HUES64 (cell line): ENCODE results near the gene ABCC3.

Experiments used
- H3K27ac ChIP-seq: 2 replicates; pipeline ENCODE4 v1.7.0; 2013; ENCODE audit warnings: low read depth, low read length, inconsistent platforms
- H3K27me3 ChIP-seq: 2 replicates; pipeline ENCODE4 v1.6.1; 2013; ENCODE audit warnings: mild to moderate bottlenecking, low read length; ENCODE audit not compliant: insufficient read depth
- H3K36me3 ChIP-seq: 2 replicates; pipeline ENCODE4 v1.6.1; 2013; ENCODE audit warnings: mild to moderate bottlenecking, low read length; ENCODE audit not compliant: insufficient read depth
- H3K4me1 ChIP-seq: 2 replicates; pipeline ENCODE4 v1.6.1; 2013; ENCODE audit warnings: mild to moderate bottlenecking, low read length, moderate library complexity; ENCODE audit not compliant: insufficient read depth
- H3K4me3 ChIP-seq: 2 replicates; pipeline ENCODE4 v1.5.1; 2013; ENCODE audit warnings: mild to moderate bottlenecking, low read length, moderate library complexity
- H3K9ac ChIP-seq: 2 replicates; pipeline ENCODE4 v1.6.1; 2013; ENCODE audit warnings: mild to moderate bottlenecking, low read depth, low read length
- H3K9me3 ChIP-seq: 2 replicates; pipeline ENCODE4 v1.6.1; 2013; ENCODE audit warnings: low read depth, low read length; ENCODE audit not compliant: insufficient read depth
- WGBS: fragments of 150-250, 120-280 bp; methylation state at CpG from one replicate; pipeline ENCODE4 v1.1.7; 2013; ENCODE audit warnings: missing lambda C conversion rate; 5-methylcytosine and 5-hydroxymethylcytosine counted together

The ABCC3 gene

DNA sequence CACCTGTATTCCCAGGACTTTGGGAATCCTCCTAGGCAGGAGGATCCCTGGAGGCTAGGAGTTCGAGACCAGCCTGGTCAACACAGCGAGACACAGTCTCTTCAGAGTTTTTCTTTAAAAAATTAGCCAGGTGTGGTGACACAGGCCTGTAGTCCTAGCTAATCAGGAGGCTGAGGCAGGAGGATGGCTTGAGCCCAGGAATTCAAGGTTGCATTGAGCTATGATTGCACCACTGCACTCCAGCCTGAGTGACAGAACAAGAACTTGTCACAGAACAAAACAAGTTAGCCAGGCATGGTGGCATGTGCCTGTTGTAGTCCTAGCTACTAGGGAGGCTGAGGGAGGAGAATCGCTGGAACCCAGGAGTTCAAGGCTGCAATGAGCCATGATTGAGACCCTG is 48.3 kb downstream of the ABCC3 start:
- H3K36me3 ChIP-seq, result no peaks in the 10 kb centered on the region
- H3K27me3 ChIP-seq, result no peaks in the 10 kb centered on the region
- H3K9me3 ChIP-seq, result no peaks in the 10 kb centered on the region
- no peak overlapping the region for H3K9ac ChIP-seq
- no peak overlapping the region for H3K27ac ChIP-seq
- H3K4me1 ChIP-seq, result peaks cover 13% of the 10 kb centered on the region; the same call in 1 of the 2 replicates
- 93% methylated on average over 3 of the region's 3 CpGs for WGBS
- no peak overlapping the region for H3K4me3 ChIP-seq

DNA sequence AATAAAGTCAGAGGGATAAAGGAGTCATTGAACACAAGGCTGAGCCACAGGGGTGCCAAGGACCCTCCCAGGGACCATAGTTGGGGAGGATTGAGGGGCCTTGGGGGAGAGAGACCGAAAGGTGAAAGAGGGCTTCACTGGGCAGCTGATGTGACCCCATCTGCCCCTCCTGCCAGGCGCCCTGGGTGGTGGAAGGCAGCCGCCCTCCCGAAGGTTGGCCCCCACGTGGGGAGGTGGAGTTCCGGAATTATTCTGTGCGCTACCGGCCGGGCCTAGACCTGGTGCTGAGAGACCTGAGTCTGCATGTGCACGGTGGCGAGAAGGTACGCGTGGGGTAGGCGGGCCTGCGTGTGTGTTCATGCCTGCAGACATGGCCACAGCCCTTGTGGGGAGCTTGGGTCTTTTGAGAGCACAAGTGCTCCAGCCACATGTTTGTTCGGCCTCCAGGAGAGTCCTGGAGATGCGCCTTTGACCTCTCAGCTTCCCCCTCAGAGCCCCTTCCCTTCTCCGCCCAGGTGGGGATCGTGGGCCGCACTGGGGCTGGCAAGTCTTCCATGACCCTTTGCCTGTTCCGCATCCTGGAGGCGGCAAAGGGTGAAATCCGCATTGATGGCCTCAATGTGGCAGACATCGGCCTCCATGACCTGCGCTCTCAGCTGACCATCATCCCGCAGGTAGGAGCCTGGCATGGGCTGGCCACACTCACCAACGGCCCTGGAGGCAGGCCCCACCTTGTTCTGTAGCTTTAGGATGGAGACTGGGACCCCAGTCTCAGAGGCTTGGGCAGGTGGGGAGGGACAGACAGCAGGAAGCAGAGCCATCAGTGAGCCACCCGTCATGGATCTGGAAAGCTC is 49.0 kb downstream of the ABCC3 start:
- Histone ChIP-seq H3K27me3 (no peaks in the 10 kb centered on the region), H3K9ac (no peak overlapping the region), H3K27ac (no peak overlapping the region), H3K4me3 (no peak overlapping the region), H3K36me3 (no peaks in the 10 kb centered on the region), H3K9me3 (no peaks in the 10 kb centered on the region), H3K4me1 (peaks cover 13% of the 10 kb centered on the region; the same call in 1 of the 2 replicates)
- WGBS, result 93% methylated on average over 28 of the region's 28 CpGs

DNA sequence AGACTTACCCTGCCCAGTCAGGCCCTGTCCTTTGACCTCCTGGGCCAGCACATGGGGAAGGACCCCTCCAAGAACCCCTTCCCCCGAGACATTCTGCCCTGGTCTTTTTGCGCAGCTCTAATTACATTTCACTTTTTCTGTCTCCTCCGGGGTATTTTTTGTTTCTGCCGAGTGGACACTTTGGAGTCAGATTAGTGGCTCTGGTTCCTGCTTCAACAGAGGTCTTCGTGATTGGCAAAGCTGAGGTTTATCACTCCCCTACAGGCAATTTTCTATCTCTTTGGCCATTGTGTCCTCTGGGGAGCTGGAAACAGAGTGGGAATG is 49.6 kb downstream of the ABCC3 start:
- no peaks in the 10 kb centered on the region for H3K27me3 ChIP-seq
- peaks cover 15% of the 10 kb centered on the region; the same call in 1 of the 2 replicates for H3K4me1 ChIP-seq
- H3K36me3 ChIP-seq, result no peaks in the 10 kb centered on the region
- WGBS, result 90% methylated on average over 5 of the region's 5 CpGs
- H3K27ac ChIP-seq, result no peak overlapping the region
- no peak overlapping the region for H3K9ac ChIP-seq
- no peaks in the 10 kb centered on the region for H3K9me3 ChIP-seq
- no peak overlapping the region for H3K4me3 ChIP-seq

DNA sequence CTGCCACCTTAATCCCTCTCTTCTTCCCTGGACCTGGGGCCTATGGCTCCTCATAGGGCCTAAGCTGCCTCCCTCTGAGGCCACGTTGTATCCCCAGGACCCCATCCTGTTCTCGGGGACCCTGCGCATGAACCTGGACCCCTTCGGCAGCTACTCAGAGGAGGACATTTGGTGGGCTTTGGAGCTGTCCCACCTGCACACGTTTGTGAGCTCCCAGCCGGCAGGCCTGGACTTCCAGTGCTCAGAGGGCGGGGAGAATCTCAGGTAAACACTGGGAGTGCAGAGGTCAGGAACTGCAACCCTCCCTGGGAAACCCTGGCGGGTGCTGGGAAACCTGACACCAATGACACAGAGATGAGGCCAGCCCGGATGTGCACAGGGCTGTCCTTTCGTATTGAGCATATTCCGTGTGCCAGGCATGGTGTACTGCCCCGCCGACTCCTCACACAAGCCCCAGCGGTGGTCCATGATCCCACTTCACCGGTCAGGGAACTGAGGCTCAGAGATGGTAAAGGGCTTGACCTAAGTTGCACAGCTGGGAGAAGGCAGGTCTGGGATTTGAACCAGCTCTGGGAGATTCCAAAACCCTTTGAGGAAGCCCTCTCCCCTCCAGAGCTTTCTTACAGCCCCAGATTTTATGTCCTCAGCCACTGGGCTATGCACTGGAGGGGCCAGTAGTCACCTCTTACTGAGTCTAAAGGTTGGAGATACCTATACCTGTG is 50.1 kb downstream of the ABCC3 start:
- Histone ChIP-seq H3K9ac (no peak overlapping the region), H3K4me3 (no peak overlapping the region), H3K9me3 (no peaks in the 10 kb centered on the region), H3K4me1 (peaks cover 19% of the 10 kb centered on the region), H3K27ac (no peak overlapping the region), H3K36me3 (no peaks in the 10 kb centered on the region), H3K27me3 (no peaks in the 10 kb centered on the region)
- WGBS, result 71% methylated on average over 15 of the region's 15 CpGs

DNA sequence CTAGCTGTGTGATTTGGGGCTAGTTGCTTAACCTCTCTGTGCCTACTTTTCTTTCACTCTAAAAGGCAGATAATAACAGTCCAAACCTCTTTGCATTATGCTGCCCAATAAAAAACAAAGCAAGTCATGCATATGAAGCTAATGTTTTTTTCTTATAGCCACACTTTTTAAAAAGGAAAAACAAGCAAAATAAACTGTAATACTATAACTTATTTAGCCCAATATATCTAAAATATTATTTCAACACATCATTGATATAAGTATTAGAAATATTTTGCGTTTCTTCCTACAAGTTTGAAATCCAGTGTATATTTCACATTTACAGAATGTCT is 50.6 kb downstream of the ABCC3 start:
- Histone ChIP-seq H3K4me1 (peaks cover 23% of the 10 kb centered on the region), H3K9me3 (no peaks in the 10 kb centered on the region), H3K27me3 (no peaks in the 10 kb centered on the region), H3K4me3 (no peak overlapping the region), H3K9ac (no peak overlapping the region), H3K27ac (no peak overlapping the region), H3K36me3 (no peaks in the 10 kb centered on the region)
- WGBS, result 100% methylated on average over 1 of the region's 1 CpG

DNA sequence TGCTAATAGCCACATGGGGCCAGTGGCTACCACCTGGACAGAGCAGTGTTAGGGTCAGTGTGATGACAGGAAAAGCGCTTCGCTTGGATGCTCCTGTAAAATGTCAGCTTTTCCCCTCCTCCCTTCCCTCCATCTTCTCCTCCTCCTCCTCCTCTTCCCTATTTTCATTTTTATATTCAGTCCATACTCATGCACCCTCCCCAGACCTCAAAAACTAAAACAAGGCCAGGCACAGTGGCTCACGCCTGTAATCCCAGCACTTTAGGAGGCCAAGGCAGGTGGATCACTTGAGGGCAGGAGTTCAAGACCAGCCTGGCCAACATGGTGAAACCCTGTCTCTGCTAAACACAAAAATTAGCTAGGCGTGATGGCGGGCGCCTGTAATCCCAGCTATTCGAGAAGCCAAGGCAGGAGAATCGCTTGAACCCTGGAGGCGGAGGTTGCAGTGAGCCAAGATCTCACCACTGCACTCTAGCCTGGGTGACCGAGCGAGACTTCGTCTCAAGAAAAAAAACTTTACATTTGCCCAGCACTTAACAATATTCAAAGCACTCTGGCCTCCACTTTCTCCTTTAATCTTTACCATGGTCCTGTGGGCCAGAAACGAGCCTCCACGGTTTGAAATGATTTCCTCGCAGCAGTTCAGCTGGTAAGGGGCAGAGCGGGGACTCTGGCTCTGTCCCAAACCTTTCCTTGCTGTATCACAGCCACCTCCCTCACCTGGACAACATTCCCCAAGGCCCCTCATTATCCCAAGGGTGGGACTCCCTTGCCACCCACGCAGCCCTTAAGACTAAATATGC is 51.2 kb downstream of the ABCC3 start:
- no peaks in the 10 kb centered on the region for H3K9me3 ChIP-seq
- H3K4me3 ChIP-seq, result no peak overlapping the region
- peaks cover 29% of the 10 kb centered on the region for H3K4me1 ChIP-seq
- 86% methylated on average over 17 of the region's 17 CpGs for WGBS
- no peaks in the 10 kb centered on the region for H3K27me3 ChIP-seq
- H3K36me3 ChIP-seq, result no peaks in the 10 kb centered on the region
- no peak overlapping the region for H3K27ac ChIP-seq
- no peak overlapping the region for H3K9ac ChIP-seq

DNA sequence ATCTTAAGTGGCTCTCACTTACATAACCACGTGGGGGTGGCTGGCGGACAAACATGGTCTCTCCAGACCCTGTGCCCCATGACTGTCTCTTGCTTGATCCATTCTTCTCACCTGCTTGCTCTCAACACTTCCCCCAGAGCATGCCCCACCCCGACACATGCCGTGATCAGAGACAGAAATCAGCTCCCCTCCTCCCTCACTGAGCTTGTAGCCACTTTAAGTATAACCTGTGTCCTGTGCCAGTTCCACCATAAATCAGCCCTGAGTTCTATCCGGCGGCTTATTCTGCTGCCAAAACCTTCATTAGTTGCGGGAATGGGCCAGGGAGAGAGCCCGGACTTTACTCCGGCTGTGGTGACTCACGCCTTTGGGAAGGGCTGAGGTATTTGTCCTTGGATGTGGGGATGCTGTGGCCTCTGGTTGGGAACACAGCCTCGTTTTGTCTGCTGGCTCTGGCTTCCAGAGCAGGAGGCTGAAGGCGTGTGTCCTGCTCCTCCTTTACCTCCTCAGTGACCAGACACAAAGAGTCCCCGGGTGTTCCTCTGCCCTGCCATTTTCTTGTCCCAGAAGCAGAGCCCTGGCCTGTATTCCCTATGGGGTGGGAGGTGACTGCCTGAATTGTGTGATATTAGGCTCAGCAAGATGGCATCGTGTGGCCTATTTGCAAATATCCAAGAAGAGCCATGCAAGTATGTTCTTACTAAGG is 52.0 kb downstream of the ABCC3 start:
- Histone ChIP-seq H3K9ac (no peak overlapping the region), H3K9me3 (no peaks in the 10 kb centered on the region), H3K4me1 (peaks cover 33% of the 10 kb centered on the region), H3K36me3 (no peaks in the 10 kb centered on the region), H3K4me3 (no peak overlapping the region), H3K27me3 (no peaks in the 10 kb centered on the region), H3K27ac (no peak overlapping the region)
- WGBS, result 65% methylated on average over 14 of the region's 14 CpGs

DNA sequence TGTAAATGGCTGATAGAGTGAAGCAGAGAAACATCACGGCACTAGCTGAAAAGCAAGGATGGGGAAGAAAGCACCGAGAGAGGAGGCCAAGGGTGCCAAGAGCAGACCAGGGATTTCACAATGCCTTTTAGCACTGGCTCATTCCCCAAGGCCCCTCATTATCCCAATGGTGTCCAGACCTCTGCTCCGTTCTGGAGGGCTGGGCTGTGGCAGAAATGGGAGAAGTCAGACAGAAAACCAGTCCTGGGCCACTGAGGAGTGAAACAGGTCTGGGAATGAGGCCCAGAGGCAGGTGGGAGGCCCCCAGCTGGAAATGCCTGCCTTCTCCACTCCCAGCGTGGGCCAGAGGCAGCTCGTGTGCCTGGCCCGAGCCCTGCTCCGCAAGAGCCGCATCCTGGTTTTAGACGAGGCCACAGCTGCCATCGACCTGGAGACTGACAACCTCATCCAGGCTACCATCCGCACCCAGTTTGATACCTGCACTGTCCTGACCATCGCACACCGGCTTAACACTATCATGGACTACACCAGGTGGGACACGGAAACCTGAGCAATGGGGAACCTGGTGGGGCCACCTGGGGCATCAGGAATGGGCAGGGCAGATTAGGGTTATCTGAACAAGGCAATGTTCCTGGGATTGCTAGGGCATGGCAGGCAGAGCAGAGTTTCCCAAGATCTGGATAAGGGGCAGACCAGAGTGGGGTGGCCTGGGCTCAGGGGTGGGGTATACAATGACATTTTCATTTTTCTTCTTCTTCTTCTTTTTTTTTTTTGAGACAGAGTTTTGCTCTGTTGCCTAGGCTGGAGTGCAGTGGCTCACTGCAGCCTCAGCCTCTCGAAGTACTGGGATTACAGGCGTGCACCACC is 52.8 kb downstream of the ABCC3 start:
- 84% methylated on average over 16 of the region's 16 CpGs for WGBS
- no peak overlapping the region for H3K27ac ChIP-seq
- peaks cover 33% of the 10 kb centered on the region for H3K4me1 ChIP-seq
- no peak overlapping the region for H3K9ac ChIP-seq
- H3K4me3 ChIP-seq, result no peak overlapping the region
- peaks cover 3% of the 10 kb centered on the region for H3K36me3 ChIP-seq
- no peaks in the 10 kb centered on the region for H3K9me3 ChIP-seq
- H3K27me3 ChIP-seq, result no peaks in the 10 kb centered on the region

DNA sequence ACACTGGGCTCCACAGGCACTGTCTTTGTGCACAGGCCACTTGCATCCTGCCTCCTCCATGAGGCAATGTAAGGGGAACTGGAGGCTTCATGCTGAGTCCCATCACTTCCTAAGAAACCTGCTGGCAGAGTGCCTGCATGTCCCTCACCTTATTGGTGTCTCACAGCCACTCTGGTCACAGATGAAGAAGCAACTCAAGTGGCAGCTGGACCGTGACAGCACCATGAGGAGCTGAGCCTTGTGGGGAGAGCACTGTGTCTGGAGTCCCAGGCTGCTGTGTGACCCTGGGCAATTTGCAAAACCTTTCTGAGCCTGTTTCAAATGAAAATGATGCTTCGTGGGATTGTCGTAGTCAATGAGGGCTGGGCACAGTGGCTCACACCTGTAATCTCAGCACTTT is 53.6 kb downstream of the ABCC3 start:
- Histone ChIP-seq H3K4me1 (peaks cover 33% of the 10 kb centered on the region), H3K9ac (no peak overlapping the region), H3K27me3 (no peaks in the 10 kb centered on the region), H3K36me3 (peaks cover 11% of the 10 kb centered on the region), H3K27ac (no peak overlapping the region), H3K9me3 (no peaks in the 10 kb centered on the region), H3K4me3 (no peak overlapping the region)
- 94% methylated on average over 3 of the region's 3 CpGs for WGBS

DNA sequence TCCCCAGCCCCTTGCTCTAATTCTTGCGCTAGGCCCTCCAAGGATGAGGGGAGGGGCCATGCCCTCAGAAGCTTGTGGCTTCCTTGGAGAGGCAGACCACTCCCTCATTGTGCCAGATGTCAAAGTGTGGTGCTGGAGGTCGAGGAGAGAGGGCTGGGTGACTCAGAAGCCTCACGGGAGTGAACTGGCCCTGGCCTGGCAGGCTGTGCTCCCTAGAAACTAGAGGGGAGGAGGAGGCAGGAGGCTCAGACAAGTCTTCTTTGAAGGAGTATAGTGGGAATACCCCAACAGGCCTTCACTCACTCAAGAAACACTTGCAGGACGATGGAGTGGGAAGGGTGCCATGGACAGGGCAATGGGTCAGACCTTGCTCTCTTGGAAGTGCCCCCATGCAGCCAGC is 54.6 kb downstream of the ABCC3 start:
- Histone ChIP-seq H3K4me3 (no peak overlapping the region), H3K9me3 (no peaks in the 10 kb centered on the region), H3K4me1 (peaks cover 33% of the 10 kb centered on the region), H3K36me3 (peaks cover 21% of the 10 kb centered on the region), H3K27me3 (no peaks in the 10 kb centered on the region), H3K27ac (no peak overlapping the region), H3K9ac (no peak overlapping the region)
- 63% methylated on average over 4 of the region's 4 CpGs for WGBS
